Stimulated activated CD4-positive, alpha-beta T cell treated with anti-CD3 and anti-CD28 coated beads, Interleukin-12 subunit alpha, Interleukin-12 subunit beta, amount 100 ng/mL, for 4 hours (primary cell): ENCODE measurements around the gene BUD13.

Experiments
- DNase-seq: peaks from one replicate; pipeline ENCODE4 v3.0.0-alpha.2; 2020

BUD13 gene

DNA sequence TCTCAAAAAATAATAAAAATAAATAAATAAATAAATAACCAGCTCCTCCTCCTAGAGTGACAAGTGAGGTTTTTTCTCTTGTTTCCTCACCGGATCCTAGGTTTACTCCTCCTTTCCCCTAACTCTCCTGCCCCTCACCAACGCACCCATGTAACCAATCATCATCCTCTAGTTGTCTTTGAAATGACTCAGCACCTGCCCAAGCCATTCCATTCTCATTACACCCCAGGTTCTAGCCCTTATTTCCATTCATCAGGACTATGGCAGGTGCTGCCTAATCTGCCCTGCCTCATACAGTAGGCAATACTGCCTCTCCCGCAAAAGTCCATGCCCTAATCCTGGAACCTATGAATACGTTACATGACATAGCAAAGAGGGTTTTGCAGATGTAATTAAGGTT is 60.4 kb downstream of the BUD13 start:
- DNase-seq = no peak

DNA sequence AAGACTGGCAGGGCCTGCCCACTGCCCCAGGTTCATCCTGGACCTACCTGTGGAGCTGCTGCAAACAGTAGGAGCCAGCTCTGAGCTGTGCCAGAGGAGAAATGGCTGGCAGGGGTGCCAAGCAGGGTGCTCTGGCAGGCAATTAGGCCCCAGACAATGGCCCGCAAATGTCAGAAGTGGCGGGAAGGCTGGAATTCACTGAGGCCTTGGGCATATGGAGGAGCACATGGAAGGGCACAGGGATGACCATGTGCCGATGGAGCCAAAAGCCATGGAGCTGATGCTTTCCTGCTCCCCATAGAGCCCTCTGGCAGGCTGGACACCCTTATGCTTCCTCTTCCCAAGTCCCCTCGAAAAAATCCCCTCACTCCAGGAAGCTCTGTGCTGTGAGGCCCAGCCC is 62.0 kb downstream of the BUD13 start:
- DNase-seq = no peak

DNA sequence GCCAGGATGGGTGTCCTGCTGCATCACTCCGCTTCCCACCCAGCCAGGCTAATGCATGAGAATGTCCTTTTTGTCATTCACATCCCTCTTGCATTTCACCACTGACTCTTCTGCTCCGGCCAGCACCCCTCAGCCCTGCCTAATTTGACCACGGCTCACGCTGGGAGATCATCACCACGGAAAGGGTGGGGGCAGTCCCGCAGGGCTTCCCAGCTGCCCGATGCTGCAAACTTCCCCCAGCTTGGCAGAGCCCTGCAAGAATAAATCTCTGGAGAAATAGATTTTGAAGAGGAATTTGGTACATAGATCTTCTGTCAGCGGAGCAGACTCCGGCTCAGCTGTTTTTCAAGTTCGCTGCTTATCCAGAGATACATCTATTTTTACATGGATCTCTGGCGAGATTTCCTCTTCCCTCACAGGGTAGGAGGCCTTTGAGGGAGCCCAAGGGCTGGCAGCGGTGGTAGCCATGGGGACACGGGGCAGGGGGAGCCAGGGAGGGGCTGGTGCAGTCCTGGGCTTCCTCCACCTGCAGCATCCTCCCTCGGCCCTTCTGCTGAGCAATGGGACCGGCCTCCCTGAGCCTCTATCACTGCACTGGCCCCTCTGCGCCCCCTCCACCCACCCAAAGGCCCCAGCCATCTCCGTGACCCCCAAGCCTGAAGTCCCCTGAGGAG is 62.6 kb downstream of the BUD13 start:
- DNase-seq = no peak

DNA sequence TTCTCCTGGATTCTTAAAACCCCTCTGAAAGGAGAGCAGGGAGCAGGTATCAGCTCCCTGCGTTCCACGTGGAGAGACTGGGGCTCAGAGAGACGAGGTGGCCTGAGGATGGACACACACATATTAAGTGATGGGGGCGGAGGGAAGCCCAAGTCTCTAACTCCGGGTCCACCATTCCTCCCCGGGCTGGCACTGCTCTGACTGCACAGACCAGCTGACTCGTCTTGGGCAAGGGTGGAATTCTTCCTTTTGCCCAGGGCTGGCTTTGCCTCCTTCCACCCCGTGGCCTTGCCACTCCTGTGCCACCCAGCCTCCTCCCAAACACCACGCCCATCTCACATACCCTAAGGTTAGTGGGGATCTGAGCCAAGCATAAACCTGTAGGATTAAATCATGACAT is 65.0 kb downstream of the BUD13 start:
- no peak for DNase-seq

DNA sequence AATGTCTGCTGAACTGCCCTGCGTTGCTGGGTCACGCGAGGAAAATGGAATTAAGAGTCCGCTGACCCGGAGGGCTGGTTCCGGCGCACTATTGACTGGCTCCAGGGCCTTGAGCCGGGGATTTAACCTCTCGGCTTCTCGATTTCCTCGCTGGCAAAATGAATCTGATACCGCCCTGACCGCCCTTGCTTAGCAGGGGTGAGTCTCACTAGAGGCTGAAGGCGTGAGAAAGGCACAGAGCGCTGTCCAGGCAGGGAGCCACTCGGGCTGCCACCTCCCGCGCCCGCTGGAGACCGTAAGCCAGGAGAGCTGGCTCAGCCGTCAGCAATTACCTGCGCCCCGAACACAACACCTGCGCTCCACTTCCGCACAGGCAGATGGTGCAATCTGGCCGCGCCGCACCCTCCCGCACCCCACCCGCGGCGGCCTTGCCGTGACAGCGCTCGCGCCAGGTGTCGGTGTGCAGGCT is 65.6 kb downstream of the BUD13 start:
- no peak for DNase-seq

DNA sequence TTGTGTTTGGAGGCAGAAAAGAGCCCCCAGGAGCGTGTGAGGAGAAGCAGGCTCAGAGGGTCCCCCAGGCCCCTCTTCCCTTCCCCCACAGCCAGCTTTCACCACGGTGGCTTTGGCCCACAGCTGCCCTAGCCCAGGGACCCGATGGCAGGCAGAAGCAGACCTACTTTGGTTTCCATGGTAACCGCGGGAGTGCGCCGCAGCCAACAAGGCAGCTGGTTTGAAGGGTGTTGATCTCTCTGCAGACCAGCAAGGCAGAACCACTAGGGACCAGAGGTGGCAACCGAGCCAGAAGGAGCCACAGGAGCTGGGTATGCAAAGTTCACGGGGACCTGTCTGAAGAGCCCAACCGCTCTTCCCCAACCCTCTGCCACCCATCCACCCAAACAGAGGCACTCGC is 69.4 kb downstream of the BUD13 start:
- DNase-seq = no peak

GRCh38 chr11:116702772-116703385 is 69.9 kb downstream of the BUD13 start:
- DNase-seq = no peak

- no peak for DNase-seq
Observed at GRCh38 chr11:116701876-116702275, 70.9 kb downstream of the BUD13 start.

DNA sequence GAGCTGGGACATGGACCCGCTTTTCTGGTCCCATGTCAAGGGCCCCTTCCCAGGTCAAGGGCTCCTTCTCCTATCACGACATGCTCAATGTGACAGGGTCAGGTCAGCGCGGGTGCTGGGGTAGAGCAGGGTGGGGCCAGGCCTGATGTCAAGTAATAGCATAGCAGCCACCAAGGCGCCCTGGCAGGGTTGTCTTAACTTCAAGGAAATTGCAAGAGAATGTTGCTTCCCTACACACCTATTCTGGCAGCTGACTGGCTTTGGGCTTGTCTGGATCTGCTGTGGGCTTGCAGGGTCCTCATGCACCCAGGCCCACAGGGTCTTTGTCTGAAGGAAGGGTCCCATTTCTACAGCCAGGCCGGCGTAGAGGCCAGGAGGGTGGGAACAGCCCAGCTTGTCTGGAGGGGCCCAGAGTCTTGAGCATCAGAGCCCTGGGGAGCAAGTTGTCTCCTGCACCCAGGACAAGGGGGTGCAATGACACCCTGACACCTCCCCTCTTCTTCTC is 71.4 kb downstream of the BUD13 start:
- no peak for DNase-seq

DNA sequence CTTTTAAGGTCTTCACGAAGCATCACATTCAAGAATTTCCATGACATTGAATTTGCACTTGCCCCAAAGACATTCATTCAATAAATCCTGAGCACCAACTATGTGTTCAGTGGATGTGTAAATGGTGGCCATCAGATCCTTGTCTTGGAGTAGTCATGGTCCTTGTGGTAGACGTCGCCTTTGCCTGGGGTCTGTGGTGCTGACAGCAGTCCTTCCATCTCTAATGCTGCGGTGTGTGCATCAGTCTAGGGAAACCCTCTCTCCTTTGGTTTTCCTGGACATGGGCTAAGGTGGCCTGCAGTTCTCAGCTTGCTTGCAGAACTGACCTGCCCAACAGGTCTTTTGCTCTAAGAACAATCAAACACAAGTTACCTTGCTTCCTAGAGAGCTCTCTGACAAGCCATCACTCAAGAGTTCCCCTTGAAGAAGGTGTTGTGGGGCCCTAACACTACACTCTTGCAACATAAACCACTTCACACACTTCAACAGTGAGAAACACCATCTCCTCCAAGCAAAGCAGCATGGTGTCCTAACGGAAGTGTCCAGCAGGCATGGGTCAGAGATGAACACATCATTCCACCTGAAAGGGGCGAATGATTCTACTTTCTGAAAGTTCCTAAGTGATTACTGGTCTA is 72.1 kb downstream of the BUD13 start:
- no peak for DNase-seq
